WTC11 (cell line): Measurements from ENCODE around the gene SPOCK1.

ENCODE experiments used
- KAT7 ChIP-seq: sonication (generic); formaldehyde crosslinking; IDR thresholded peaks from 2 replicates; pipeline ENCODE4 v1.8.1; 2023; ENCODE audit warnings: missing genetic modification reagents, mild to moderate bottlenecking, borderline replicate concordance
- NR2C2 ChIP-seq: sonication (generic); formaldehyde crosslinking; IDR thresholded peaks from 2 replicates; pipeline ENCODE4 v1.8.0; 2022; ENCODE audit warnings: mild to moderate bottlenecking, missing genetic modification reagents
- NR3C1 ChIP-seq: sonication (generic); formaldehyde crosslinking; conservative IDR thresholded peaks from 2 replicates; pipeline ENCODE4 v1.8.1; 2023; ENCODE audit warnings: low read depth, mild to moderate bottlenecking, missing genetic modification reagents
- SMAD4 ChIP-seq: sonication (generic); formaldehyde crosslinking; IDR thresholded peaks from 2 replicates; pipeline ENCODE4 v1.8.0; 2022; ENCODE audit warnings: mild to moderate bottlenecking, missing genetic modification reagents
- ZNF232 ChIP-seq: sonication (generic); formaldehyde crosslinking; IDR thresholded peaks from 2 replicates; pipeline ENCODE4 v1.8.0; 2022; ENCODE audit warnings: mild to moderate bottlenecking, missing genetic modification reagents
- ZNF317 ChIP-seq: sonication (generic); formaldehyde crosslinking; IDR thresholded peaks from 2 replicates; pipeline ENCODE4 v1.8.1; 2023; ENCODE audit warnings: low read depth, mild to moderate bottlenecking, moderate library complexity, missing genetic modification reagents, borderline replicate concordance
- TF ChIP-seq, protein P1 (sequence below): fragments of 200-600 bp; IDR thresholded peaks from 2 replicates; pipeline ENCODE4 v1.8.0; 2022; ENCODE audit warnings: antibody characterized with exemption
- TF ChIP-seq, protein P2 (sequence below): sonication (generic); formaldehyde crosslinking; conservative IDR thresholded peaks from 2 replicates; pipeline ENCODE4 v1.8.1; 2022; ENCODE audit warnings: mild to moderate bottlenecking, missing genetic modification reagents
- TF ChIP-seq, protein P3 (sequence below): sonication (generic); formaldehyde crosslinking; IDR thresholded peaks from 2 replicates; pipeline ENCODE4 v1.8.1; 2022; ENCODE audit warnings: missing genetic modification reagents, borderline replicate concordance

DNA sequence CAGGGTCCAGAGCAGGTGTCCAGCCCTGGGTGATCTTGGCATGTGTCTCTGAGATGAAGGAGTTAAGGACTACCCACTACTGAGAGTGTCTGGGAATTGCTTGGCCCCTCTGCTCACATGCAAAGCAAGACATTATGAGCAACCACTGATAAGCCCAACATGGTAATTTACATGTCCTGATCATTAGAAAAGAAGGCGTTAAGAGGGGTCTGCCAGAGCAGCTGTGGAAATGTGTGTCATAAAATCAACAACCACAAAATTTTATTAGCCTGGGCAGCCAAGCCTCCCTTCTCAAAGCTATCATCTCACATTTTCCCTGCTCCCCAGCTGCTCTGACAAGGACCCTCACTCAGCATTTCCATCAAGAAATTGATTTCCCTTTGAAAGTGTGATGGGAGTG is 351.0 kb downstream of the SPOCK1 start:
- TF ChIP-seq, protein P1, sequence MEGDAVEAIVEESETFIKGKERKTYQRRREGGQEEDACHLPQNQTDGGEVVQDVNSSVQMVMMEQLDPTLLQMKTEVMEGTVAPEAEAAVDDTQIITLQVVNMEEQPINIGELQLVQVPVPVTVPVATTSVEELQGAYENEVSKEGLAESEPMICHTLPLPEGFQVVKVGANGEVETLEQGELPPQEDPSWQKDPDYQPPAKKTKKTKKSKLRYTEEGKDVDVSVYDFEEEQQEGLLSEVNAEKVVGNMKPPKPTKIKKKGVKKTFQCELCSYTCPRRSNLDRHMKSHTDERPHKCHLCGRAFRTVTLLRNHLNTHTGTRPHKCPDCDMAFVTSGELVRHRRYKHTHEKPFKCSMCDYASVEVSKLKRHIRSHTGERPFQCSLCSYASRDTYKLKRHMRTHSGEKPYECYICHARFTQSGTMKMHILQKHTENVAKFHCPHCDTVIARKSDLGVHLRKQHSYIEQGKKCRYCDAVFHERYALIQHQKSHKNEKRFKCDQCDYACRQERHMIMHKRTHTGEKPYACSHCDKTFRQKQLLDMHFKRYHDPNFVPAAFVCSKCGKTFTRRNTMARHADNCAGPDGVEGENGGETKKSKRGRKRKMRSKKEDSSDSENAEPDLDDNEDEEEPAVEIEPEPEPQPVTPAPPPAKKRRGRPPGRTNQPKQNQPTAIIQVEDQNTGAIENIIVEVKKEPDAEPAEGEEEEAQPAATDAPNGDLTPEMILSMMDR: no peak
- TF ChIP-seq, protein P2, sequence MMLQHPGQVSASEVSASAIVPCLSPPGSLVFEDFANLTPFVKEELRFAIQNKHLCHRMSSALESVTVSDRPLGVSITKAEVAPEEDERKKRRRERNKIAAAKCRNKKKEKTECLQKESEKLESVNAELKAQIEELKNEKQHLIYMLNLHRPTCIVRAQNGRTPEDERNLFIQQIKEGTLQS (CRISPR knock-in tag): no peak
- TF ChIP-seq ZNF232 (no peak), NR2C2 (no peak), SMAD4 (CRISPR knock-in tag) (no peak), KAT7 (CRISPR knock-in tag) (no peak), ZNF317 (no peak), NR3C1 (CRISPR knock-in tag) (no peak)
- TF ChIP-seq, protein P3, sequence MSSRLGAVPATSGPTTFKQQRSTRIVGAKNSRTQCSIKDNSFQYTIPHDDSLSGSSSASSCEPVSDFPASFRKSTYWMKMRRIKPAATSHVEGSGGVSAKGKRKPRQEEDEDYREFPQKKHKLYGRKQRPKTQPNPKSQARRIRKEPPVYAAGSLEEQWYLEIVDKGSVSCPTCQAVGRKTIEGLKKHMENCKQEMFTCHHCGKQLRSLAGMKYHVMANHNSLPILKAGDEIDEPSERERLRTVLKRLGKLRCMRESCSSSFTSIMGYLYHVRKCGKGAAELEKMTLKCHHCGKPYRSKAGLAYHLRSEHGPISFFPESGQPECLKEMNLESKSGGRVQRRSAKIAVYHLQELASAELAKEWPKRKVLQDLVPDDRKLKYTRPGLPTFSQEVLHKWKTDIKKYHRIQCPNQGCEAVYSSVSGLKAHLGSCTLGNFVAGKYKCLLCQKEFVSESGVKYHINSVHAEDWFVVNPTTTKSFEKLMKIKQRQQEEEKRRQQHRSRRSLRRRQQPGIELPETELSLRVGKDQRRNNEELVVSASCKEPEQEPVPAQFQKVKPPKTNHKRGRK (CRISPR knock-in tag): no peak
